PC-9 (cell line): ENCODE data around the gene WNT1. TPM values are rescaled to one million over a fixed set of nuclear protein-coding genes. Genes with fewer than 3 reads are reported as not detected.
A peak's percentile ranks its signal among the peaks of the same experiment; 100 is the strongest.

Experiments used
- BruUV-seq: library from RNA; stranded (reverse); fragments of 400-500 nt; replicated peaks from 2 replicates; lab custom pipeline; 2021; lab: Mats Ljungman, UMichigan
- CTCF ChIA-PET: fragments of 300-600 bp; sonication (Branson Sonifier 250); formaldehyde crosslinking; loops from one replicate; lab custom pipeline; 2022; ENCODE audit warnings: antibody characterized with exemption; lab: Charles Lee
- POLR2A ChIA-PET: fragments of 300-600 bp; sonication (Branson Sonifier 250); formaldehyde crosslinking; loops from one replicate; lab custom pipeline; 2022; ENCODE audit warnings: antibody characterized with exemption; ENCODE audit not compliant: unreplicated experiment; lab: Charles Lee
- DNase-seq, 2 experiments: peaks; one replicate each; pipeline versions ENCODE4 v3.0.0 to v3.0.0-alpha.2; 2015 to 2022; ENCODE audit warnings: mixed read lengths in 1 of 2
- H2AFZ ChIP-seq: fragments of 200-600 bp; sonication (generic); 2 replicates; pipeline ENCODE4 v1.8.1; 2017; ENCODE audit warnings: antibody characterized with exemption
- H3F3A ChIP-seq: fragments of 200-600 bp; sonication (generic); 2 replicates; pipeline ENCODE4 v1.8.1; 2017; ENCODE audit warnings: antibody characterized with exemption, mild to moderate bottlenecking, low read depth; ENCODE audit not compliant: insufficient read depth
- H3K27ac ChIP-seq: fragments of 200-600 bp; sonication (generic); 2 replicates; pipeline ENCODE4 v1.6.1; 2016; ENCODE audit warnings: mixed run types
- H3K27me3 ChIP-seq: fragments of 200-600 bp; sonication (generic); 2 replicates; pipeline ENCODE4 v1.6.1; 2016; ENCODE audit warnings: low read depth, mixed run types; ENCODE audit not compliant: insufficient read depth
- H3K36me3 ChIP-seq: fragments of 200-600 bp; sonication (generic); 2 replicates; pipeline ENCODE4 v1.6.1; 2016; ENCODE audit warnings: low read depth, mixed run types
- H3K4me1 ChIP-seq: fragments of 200-600 bp; sonication (generic); replicated peaks from 2 replicates; pipeline ENCODE4 v1.6.1; 2016; ENCODE audit warnings: mixed run types; ENCODE audit not compliant: insufficient read depth
- H3K4me2 ChIP-seq: fragments of 200-600 bp; sonication (generic); 2 replicates; pipeline ENCODE4 v1.6.1; 2017; ENCODE audit warnings: mixed run types
- H3K4me3 ChIP-seq: fragments of 200-600 bp; sonication (generic); 2 replicates; pipeline ENCODE4 v1.6.1; 2016; ENCODE audit warnings: mixed run types
- H3K79me2 ChIP-seq: fragments of 200-600 bp; sonication (generic); 2 replicates; pipeline ENCODE4 v1.6.1; 2017; ENCODE audit warnings: low read depth, mixed run types
- H3K9me2 ChIP-seq: fragments of 200-600 bp; sonication (generic); 2 replicates; pipeline ENCODE4 v1.8.1; 2017; ENCODE audit warnings: mild to moderate bottlenecking; ENCODE audit not compliant: insufficient read depth
- H3K9me3 ChIP-seq: fragments of 200-600 bp; sonication (generic); 2 replicates; pipeline ENCODE4 v1.8.1; 2016; ENCODE audit warnings: low read depth; ENCODE audit not compliant: insufficient read depth
- H4K20me1 ChIP-seq: fragments of 200-600 bp; sonication (generic); 2 replicates; pipeline ENCODE4 v1.8.1; 2017; ENCODE audit not compliant: insufficient read depth
- EZH2 ChIP-seq: fragments of 200-600 bp; sonication (generic); IDR thresholded peaks from 2 replicates; pipeline ENCODE4 v1.8.0; 2017; ENCODE audit warnings: antibody characterized with exemption, low read depth
- intact Hi-C: fragments of 100-400 bp; cut with micrococcal nuclease; formaldehyde crosslinking; loops from one replicate; pipeline ENCODE4 v1.10.0; 2022; ENCODE audit not compliant: unreplicated experiment
- total RNA-seq: library from RNA; stranded (reverse); gene quantifications from 2 replicates; pipeline ENCODE4 v1.2.3, GENCODE V29; 2021
- TF ChIP-seq, protein P1 (sequence below): fragments of 200-600 bp; sonication (generic); conservative IDR thresholded peaks from 2 replicates; pipeline ENCODE4 v1.6.1; 2017; ENCODE audit warnings: mixed run types, antibody characterized with exemption, mild to moderate bottlenecking, moderate library complexity

The WNT1 gene
- total RNA-seq, 1 experiment from 2014 or later = not detected

DNA sequence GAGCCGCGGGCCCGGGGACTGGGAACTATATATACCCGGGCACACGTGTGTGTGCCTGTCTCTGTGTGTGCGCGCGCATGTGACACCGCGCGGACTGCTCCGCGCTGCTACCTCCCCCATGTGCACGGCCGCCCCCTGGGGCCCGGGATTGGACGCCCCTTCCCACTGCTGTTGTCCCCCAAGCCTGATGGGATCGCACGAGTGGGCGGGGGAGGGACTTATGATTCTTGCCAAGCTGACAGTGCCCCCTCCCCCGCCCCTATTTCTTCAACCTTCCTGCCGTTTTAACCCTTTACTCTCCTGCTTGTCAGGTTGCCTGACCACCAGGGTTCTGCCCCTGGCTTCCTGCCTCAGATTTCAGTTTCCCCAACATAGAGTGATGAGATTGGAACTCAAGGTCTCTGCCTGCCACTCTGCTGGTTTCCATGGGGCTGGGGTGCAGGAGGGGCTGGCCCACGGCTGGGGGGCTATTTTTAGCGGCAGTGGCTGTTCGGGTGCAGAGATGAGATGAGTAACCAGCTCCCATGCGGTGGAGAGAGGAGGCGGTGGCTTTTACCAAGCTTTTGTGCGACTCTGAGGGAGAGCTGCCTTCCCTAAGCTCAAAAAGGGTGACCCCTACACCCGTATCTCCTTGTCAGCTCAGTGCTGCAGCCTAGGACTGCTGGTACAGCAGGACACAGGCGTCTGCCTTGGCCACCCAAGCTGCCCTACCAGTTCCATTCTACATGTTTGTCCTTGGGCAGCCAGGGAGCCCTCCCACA lies 21.4 kb downstream of the WNT1 start, which contains the start of gene DDN:
TSS of gene DDN (minus strand) at position 5 of the 761 bp plus-strand sequence. CDS start 88 bp downstream, outside the sequence.
- peaks cover 14% of the 10 kb centered on the region for H3K4me1 ChIP-seq
- H3K4me2 ChIP-seq = peak within 1 kb of the TSS; percentile 91
- TF ChIP-seq, protein P1, sequence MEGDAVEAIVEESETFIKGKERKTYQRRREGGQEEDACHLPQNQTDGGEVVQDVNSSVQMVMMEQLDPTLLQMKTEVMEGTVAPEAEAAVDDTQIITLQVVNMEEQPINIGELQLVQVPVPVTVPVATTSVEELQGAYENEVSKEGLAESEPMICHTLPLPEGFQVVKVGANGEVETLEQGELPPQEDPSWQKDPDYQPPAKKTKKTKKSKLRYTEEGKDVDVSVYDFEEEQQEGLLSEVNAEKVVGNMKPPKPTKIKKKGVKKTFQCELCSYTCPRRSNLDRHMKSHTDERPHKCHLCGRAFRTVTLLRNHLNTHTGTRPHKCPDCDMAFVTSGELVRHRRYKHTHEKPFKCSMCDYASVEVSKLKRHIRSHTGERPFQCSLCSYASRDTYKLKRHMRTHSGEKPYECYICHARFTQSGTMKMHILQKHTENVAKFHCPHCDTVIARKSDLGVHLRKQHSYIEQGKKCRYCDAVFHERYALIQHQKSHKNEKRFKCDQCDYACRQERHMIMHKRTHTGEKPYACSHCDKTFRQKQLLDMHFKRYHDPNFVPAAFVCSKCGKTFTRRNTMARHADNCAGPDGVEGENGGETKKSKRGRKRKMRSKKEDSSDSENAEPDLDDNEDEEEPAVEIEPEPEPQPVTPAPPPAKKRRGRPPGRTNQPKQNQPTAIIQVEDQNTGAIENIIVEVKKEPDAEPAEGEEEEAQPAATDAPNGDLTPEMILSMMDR = no peak
- TF ChIP-seq EZH2 = no peak
- H3K4me3 ChIP-seq = peak within 1 kb of the TSS; percentile 61
- peak within 1 kb of the TSS; percentile 82 for H2AFZ ChIP-seq
- no peaks in the 10 kb centered on the region for H3K9me3 ChIP-seq
- no peak for DNase-seq
- H4K20me1 ChIP-seq = no peaks in the 10 kb centered on the region
- BruUV-seq = no TSS peak
- intact Hi-C loops = loop anchor here (2.0 to 10.0 kb wide), 6 partner anchors 19 to 457 kb away; partner anchors contain the start of genes CACNB3, KANSL2 and PRKAG1
- ChIA-PET CTCF (interaction anchor here (1.1 kb wide), 1 partner anchor 146 kb away, joined by 5 read pairs; no protein-coding TSS in a partner anchor), POLR2A (interaction anchor here (0.5 to 0.7 kb wide), 2 partner anchors 18 to 140 kb away, joined by 3 to 4 read pairs; no protein-coding TSS in a partner anchor)
- no peak within 1 kb of the TSS for H3K27ac ChIP-seq
- no peaks in the 10 kb centered on the region for H3K9me2 ChIP-seq
- H3K79me2 ChIP-seq = no peaks in the 10 kb centered on the region
- no peaks in the 10 kb centered on the region for H3K27me3 ChIP-seq
- H3F3A ChIP-seq = peaks cover 25% of the 10 kb centered on the region; the same call in 1 of the 2 replicates
- no peaks in the 10 kb centered on the region for H3K36me3 ChIP-seq

DNA sequence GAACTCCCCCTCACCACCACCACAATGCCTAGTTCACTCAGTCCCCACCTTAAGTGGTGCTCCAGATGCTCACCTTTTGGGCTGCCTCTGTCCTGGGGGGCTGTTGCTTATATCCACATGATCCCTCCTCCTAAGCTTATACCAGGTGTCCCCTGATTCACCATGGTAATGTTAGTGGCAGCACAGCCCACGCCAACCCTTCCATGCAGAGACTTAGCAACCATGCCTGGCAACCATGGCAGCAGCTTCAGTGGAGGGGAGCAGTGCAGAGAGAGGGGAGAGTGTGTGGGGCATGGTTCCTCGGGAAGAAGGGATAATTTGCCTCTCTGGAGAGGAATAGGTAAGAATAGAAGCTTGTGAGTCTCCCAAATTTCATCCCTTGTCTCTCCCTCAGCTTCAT lies 22.2 kb downstream of the WNT1 start:
- peaks cover 25% of the 10 kb centered on the region; the same call in 1 of the 2 replicates for H3F3A ChIP-seq
- TF ChIP-seq, protein P1 = no peak
- no peak for TF ChIP-seq EZH2
- H3K27me3 ChIP-seq = no peaks in the 10 kb centered on the region
- POLR2A ChIA-PET = no interaction called here
- DNase-seq = no peak
- no peaks in the 10 kb centered on the region for H3K9me3 ChIP-seq
- H3K4me1 ChIP-seq = peaks cover 14% of the 10 kb centered on the region
- no peaks in the 10 kb centered on the region for H4K20me1 ChIP-seq
- peak overlapping the region; percentile 61; the same call in 1 of the 2 replicates for H3K4me3 ChIP-seq
- CTCF ChIA-PET = interaction anchor here (1.1 kb wide), 1 partner anchor 147 kb away, joined by 5 read pairs; no protein-coding TSS in a partner anchor
- H3K27ac ChIP-seq = no peak overlapping the region
- intact Hi-C loops = loop anchor here (2.0 kb wide), 1 partner anchor 18 kb away; the partner anchor contains the start of gene PRKAG1
- no peaks in the 10 kb centered on the region for H3K9me2 ChIP-seq
- H2AFZ ChIP-seq = no peak overlapping the region
- H3K79me2 ChIP-seq = no peaks in the 10 kb centered on the region
- no peaks in the 10 kb centered on the region for H3K36me3 ChIP-seq
- BruUV-seq = no TSS peak
- peak overlapping the region; percentile 91 for H3K4me2 ChIP-seq

DNA sequence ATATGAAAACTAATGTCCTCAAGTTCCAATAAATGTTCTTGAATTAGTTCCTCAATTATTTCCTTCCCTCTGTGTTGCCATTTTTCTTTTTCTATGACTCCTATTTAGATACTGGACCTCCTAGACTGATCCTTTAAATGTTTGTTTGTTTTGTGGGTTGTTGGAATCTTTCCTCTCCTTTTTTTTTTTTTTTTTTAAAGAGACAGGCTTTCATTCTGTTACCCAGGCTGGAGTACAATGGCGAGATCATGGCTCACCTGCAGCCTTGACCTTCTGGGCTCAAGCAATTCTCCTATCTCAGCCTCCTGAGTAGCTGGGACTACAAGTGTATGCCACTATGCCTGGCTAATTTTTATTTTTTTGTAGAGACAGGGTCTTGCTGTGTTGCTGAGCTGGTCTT lies 30.8 kb downstream of the WNT1 start:
- no peaks in the 10 kb centered on the region for H3K9me2 ChIP-seq
- no peak overlapping the region for H2AFZ ChIP-seq
- H3K9me3 ChIP-seq = no peaks in the 10 kb centered on the region
- ChIA-PET POLR2A (no interaction called here), CTCF (interaction anchor here (0.7 kb wide), 1 partner anchor 10 kb away, joined by 3 read pairs; no protein-coding TSS in a partner anchor)
- H3F3A ChIP-seq = peaks cover 13% of the 10 kb centered on the region
- intact Hi-C loops = no loop called here
- TF ChIP-seq EZH2 = no peak
- TF ChIP-seq, protein P1 = no peak
- peaks cover 13% of the 10 kb centered on the region for H3K4me1 ChIP-seq
- no TSS peak for BruUV-seq
- H4K20me1 ChIP-seq = no peaks in the 10 kb centered on the region
- no peak overlapping the region for H3K4me3 ChIP-seq
- H3K27me3 ChIP-seq = no peaks in the 10 kb centered on the region
- H3K4me2 ChIP-seq = peak overlapping the region; percentile 35
- 0 out of 2 replicates have a peak, but pooled peaks cover 8% of the 10 kb centered on the region for H3K36me3 ChIP-seq
- no peak overlapping the region for H3K27ac ChIP-seq
- no peak for DNase-seq
- H3K79me2 ChIP-seq = no peaks in the 10 kb centered on the region
